Activated T-cell treated with anti-CD3 and anti-CD28 coated beads, Interleukin-2, amount 50 U/mL, for 24 hours (primary cell): ENCODE data around the gene SCML2.
"Not testable (repeated sequence)": the region's sequence is repeated elsewhere in the genome, so short reads cannot be mapped to it uniquely, and the experiment has no call there.

Experiments
- DNase-seq: peaks from one replicate; pipeline ENCODE4 v3.0.0-alpha.2; 2020
- H3K27ac Mint-ChIP-seq: 2 replicates; pipeline ENCODE4 v1.8.0; 2020; ENCODE audit warnings: mild to moderate bottlenecking, mixed read lengths
- H3K27me3 Mint-ChIP-seq: 2 replicates; pipeline ENCODE4 v1.8.0; 2020; ENCODE audit warnings: mixed read lengths
- H3K36me3 Mint-ChIP-seq: 2 replicates; pipeline ENCODE4 v1.8.0; 2020; ENCODE audit warnings: low read depth, mixed read lengths
- H3K4me1 Mint-ChIP-seq: 2 replicates; pipeline ENCODE4 v1.8.0; 2020; ENCODE audit warnings: low read depth, mixed read lengths
- H3K4me3 Mint-ChIP-seq: 2 replicates; pipeline ENCODE4 v1.8.0; 2020; ENCODE audit warnings: mild to moderate bottlenecking, moderate library complexity, mixed read lengths
- H3K9me3 Mint-ChIP-seq: 2 replicates; pipeline ENCODE4 v1.8.0; 2020; ENCODE audit warnings: mixed read lengths

SCML2 gene

GRCh38 chrX:18294893-18295292 lies 59.6 kb downstream of the SCML2 start:
- H3K4me1 Mint-ChIP-seq: no peaks in the 10 kb centered on the region

GRCh38 chrX:18291006-18291545 lies 63.4 kb downstream of the SCML2 start:
- Mint-ChIP-seq H3K4me1 (no peaks in the 10 kb centered on the region), H3K36me3 (no peaks in the 10 kb centered on the region), H3K27me3 (peaks cover 13% of the 10 kb centered on the region), H3K27ac (no peak overlapping the region), H3K4me3 (no peak overlapping the region), H3K9me3 (peaks cover 9% of the 10 kb centered on the region)
- no peak for DNase-seq

More at GRCh38 chrX:18294893-18295292, 59.6 kb downstream of the SCML2 start:
- no peak overlapping the region for H3K27ac Mint-ChIP-seq
- H3K27me3 Mint-ChIP-seq: peaks cover 3% of the 10 kb centered on the region
- H3K36me3 Mint-ChIP-seq: peaks cover 2% of the 10 kb centered on the region
- H3K9me3 Mint-ChIP-seq: peaks cover 13% of the 10 kb centered on the region
- no peak for DNase-seq
- no peak overlapping the region for H3K4me3 Mint-ChIP-seq

GRCh38 chrX:18290200-18290599 lies 64.3 kb downstream of the SCML2 start:
- Mint-ChIP-seq H3K27ac (no peak overlapping the region), H3K4me3 (no peak overlapping the region), H3K27me3 (peaks cover 11% of the 10 kb centered on the region), H3K4me1 (no peaks in the 10 kb centered on the region), H3K9me3 (peaks cover under 1% of the 10 kb centered on the region), H3K36me3 (no peaks in the 10 kb centered on the region)
- no peak for DNase-seq

- no peak for DNase-seq
- no peak overlapping the region for H3K4me3 Mint-ChIP-seq
- no peaks in the 10 kb centered on the region for H3K36me3 Mint-ChIP-seq
- no peaks in the 10 kb centered on the region for H3K4me1 Mint-ChIP-seq
- H3K9me3 Mint-ChIP-seq: no peaks in the 10 kb centered on the region
- peaks cover 18% of the 10 kb centered on the region for H3K27me3 Mint-ChIP-seq
- H3K27ac Mint-ChIP-seq: no peak overlapping the region
Observed at GRCh38 chrX:18288716-18289115, 65.8 kb downstream of the SCML2 start.

GRCh38 chrX:18286322-18286831 lies 68.1 kb downstream of the SCML2 start:
- Mint-ChIP-seq H3K9me3 (no peaks in the 10 kb centered on the region), H3K4me3 (no peak overlapping the region), H3K27me3 (peaks cover 20% of the 10 kb centered on the region), H3K36me3 (no peaks in the 10 kb centered on the region), H3K4me1 (no peaks in the 10 kb centered on the region), H3K27ac (no peak overlapping the region)
- no peak for DNase-seq

- H3K36me3 Mint-ChIP-seq: peaks cover 4% of the 10 kb centered on the region
- H3K27ac Mint-ChIP-seq: no peak overlapping the region
- peaks cover 7% of the 10 kb centered on the region for H3K9me3 Mint-ChIP-seq
- no peak for DNase-seq
- H3K4me1 Mint-ChIP-seq: no peaks in the 10 kb centered on the region
- H3K27me3 Mint-ChIP-seq: peaks cover 16% of the 10 kb centered on the region
- no peak overlapping the region for H3K4me3 Mint-ChIP-seq
Observed at GRCh38 chrX:18278449-18278848, 76.0 kb downstream of the SCML2 start.

GRCh38 chrX:18272222-18272621 lies 82.3 kb downstream of the SCML2 start:
- Mint-ChIP-seq H3K36me3 (peaks cover 2% of the 10 kb centered on the region), H3K4me1 (no peaks in the 10 kb centered on the region), H3K4me3 (no peak overlapping the region), H3K27ac (no peak overlapping the region), H3K9me3 (peaks cover 2% of the 10 kb centered on the region), H3K27me3 (peaks cover 14% of the 10 kb centered on the region)
- no peak for DNase-seq

GRCh38 chrX:18271725-18272124 lies 82.8 kb downstream of the SCML2 start:
- no peak for DNase-seq
- no peak overlapping the region for H3K27ac Mint-ChIP-seq
- H3K27me3 Mint-ChIP-seq: peaks cover 17% of the 10 kb centered on the region
- H3K9me3 Mint-ChIP-seq: peaks cover 2% of the 10 kb centered on the region
- no peak overlapping the region for H3K4me3 Mint-ChIP-seq
- H3K4me1 Mint-ChIP-seq: no peaks in the 10 kb centered on the region
- H3K36me3 Mint-ChIP-seq: peaks cover 2% of the 10 kb centered on the region

GRCh38 chrX:18271309-18271708 lies 83.2 kb downstream of the SCML2 start:
- no peaks in the 10 kb centered on the region for H3K4me1 Mint-ChIP-seq
- peaks cover 14% of the 10 kb centered on the region for H3K27me3 Mint-ChIP-seq
- DNase-seq: no peak
- no peaks in the 10 kb centered on the region for H3K9me3 Mint-ChIP-seq
- no peaks in the 10 kb centered on the region for H3K36me3 Mint-ChIP-seq
- H3K27ac Mint-ChIP-seq: no peak overlapping the region
- H3K4me3 Mint-ChIP-seq: no peak overlapping the region

- no peaks in the 10 kb centered on the region for H3K4me1 Mint-ChIP-seq
- H3K27me3 Mint-ChIP-seq: peaks cover 3% of the 10 kb centered on the region
- peaks cover 5% of the 10 kb centered on the region for H3K36me3 Mint-ChIP-seq
- no peak overlapping the region for H3K27ac Mint-ChIP-seq
- no peak overlapping the region for H3K4me3 Mint-ChIP-seq
- no peak for DNase-seq
- no peaks in the 10 kb centered on the region for H3K9me3 Mint-ChIP-seq
Observed at GRCh38 chrX:18255059-18255458, 99.4 kb downstream of the SCML2 start.

- DNase-seq: no peak
- no peak overlapping the region for H3K27ac Mint-ChIP-seq
- H3K27me3 Mint-ChIP-seq: peaks cover 11% of the 10 kb centered on the region
- H3K9me3 Mint-ChIP-seq: no peaks in the 10 kb centered on the region
- H3K36me3 Mint-ChIP-seq: peaks cover 5% of the 10 kb centered on the region
- H3K4me1 Mint-ChIP-seq: no peaks in the 10 kb centered on the region
- H3K4me3 Mint-ChIP-seq: no peak overlapping the region
Observed at GRCh38 chrX:18252644-18253359, 101.7 kb downstream of the SCML2 start.

GRCh38 chrX:18229646-18230045 lies 124.8 kb downstream of the SCML2 start:
- H3K4me3 Mint-ChIP-seq, DNase-seq, H3K27ac Mint-ChIP-seq, H3K4me1 Mint-ChIP-seq, H3K9me3 Mint-ChIP-seq, H3K36me3 Mint-ChIP-seq: not testable (repeated sequence)
- H3K27me3 Mint-ChIP-seq: peaks cover 28% of the 10 kb centered on the region

- Mint-ChIP-seq H3K36me3 (no peaks in the 10 kb centered on the region), H3K27me3 (peaks cover 28% of the 10 kb centered on the region), H3K4me1 (no peaks in the 10 kb centered on the region), H3K4me3 (no peak overlapping the region), H3K27ac (no peak overlapping the region), H3K9me3 (no peaks in the 10 kb centered on the region)
- no peak for DNase-seq
Observed at GRCh38 chrX:18228069-18228468, 126.4 kb downstream of the SCML2 start.

GRCh38 chrX:18227458-18227857 lies 127.0 kb downstream of the SCML2 start:
- Mint-ChIP-seq H3K4me3 (no peak overlapping the region), H3K27me3 (peaks cover 26% of the 10 kb centered on the region), H3K27ac (no peak overlapping the region)

GRCh38 chrX:18220786-18221185 lies 133.7 kb downstream of the SCML2 start, which contains the start of gene BEND2:
BEND2 (minus strand) TSS chrX:18220886; CDS start chrX:18220750, 136 bp downstream.
- no peak within 1 kb of the TSS for H3K27ac Mint-ChIP-seq

More at GRCh38 chrX:18227458-18227857, 127.0 kb downstream of the SCML2 start:
- Mint-ChIP-seq H3K9me3 (no peaks in the 10 kb centered on the region), H3K4me1 (no peaks in the 10 kb centered on the region), H3K36me3 (no peaks in the 10 kb centered on the region)
- no peak for DNase-seq

More at GRCh38 chrX:18220786-18221185, 133.7 kb downstream of the SCML2 start, which contains the start of gene BEND2:
- Mint-ChIP-seq H3K4me1 (no peaks in the 10 kb centered on the region), H3K27me3 (peaks cover 3% of the 10 kb centered on the region), H3K9me3 (peaks cover 2% of the 10 kb centered on the region), H3K4me3 (no peak within 1 kb of the TSS), H3K36me3 (no peaks in the 10 kb centered on the region)
- DNase-seq: no peak
